ENCODE measurements around the gene EIF3I.
A peak's percentile ranks its signal among the peaks of the same experiment; 100 is the strongest.

The EIF3I gene

DNA sequence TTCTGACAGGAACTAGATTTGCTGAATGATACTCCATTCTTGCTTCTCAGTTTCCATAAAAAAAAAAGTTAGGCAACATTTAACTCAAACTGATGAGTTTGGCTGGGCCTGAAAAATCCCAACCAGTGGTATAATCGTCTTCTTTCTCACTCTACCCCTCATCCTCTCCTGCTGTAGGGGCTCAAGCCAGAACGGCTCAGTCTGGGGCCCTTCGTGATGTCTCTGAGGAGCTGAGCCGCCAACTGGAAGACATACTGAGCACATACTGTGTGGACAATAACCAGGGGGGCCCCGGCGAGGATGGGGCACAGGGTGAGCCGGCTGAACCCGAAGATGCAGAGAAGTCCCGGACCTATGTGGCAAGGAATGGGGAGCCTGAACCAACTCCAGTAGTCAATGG lies 41.1 kb upstream of the EIF3I start:
- Histone ChIP-seq H3K27me3 (ENCODE audit: insufficient read depth, low read length) (no peaks in the 10 kb centered on the region), H4K20me1 (ENCODE audit: insufficient read depth, low read length) (no peaks in the 10 kb centered on the region), H3K9ac (ENCODE audit: low read length) (peak overlapping the region; percentile 87), H2AFZ (ENCODE audit: low read length) (no peak overlapping the region), H3K4me3 (ENCODE audit: low read depth, low read length, poor library complexity, severe bottlenecking) (peak overlapping the region; percentile 79), H3K4me1 (ENCODE audit: insufficient read depth, low read length, severe bottlenecking) (peaks cover 25% of the 10 kb centered on the region), H3K9me2 (ENCODE audit: low read depth, low read length) (no peaks in the 10 kb centered on the region), H3K27ac (ENCODE audit: low read depth, low read length, poor library complexity, severe bottlenecking) (peak overlapping the region; percentile 68), H3K4me2 (ENCODE audit: low read length) (peak overlapping the region; percentile 73), H3K79me2 (ENCODE audit: insufficient read depth, low read length) (peaks cover 22% of the 10 kb centered on the region), H3F3A (ENCODE audit: insufficient read depth, low read length) (no peaks in the 10 kb centered on the region), H3K9me3 (ENCODE audit: low read length) (no peaks in the 10 kb centered on the region), H3K36me3 (ENCODE audit: insufficient read depth, low read length) (peaks cover 45% of the 10 kb centered on the region)
- no peak for TF ChIP-seq CTCF (IDR thresholded peaks at IDR 0.05; ENCODE audit: low read length)
- no peak for TF ChIP-seq EZH2 (IDR thresholded peaks at IDR 0.05; ENCODE audit: borderline replicate concordance, low read length)

- Histone ChIP-seq H3K79me2 (ENCODE audit: insufficient read depth, low read length) (peaks cover 22% of the 10 kb centered on the region), H3K36me3 (ENCODE audit: insufficient read depth, low read length) (peaks cover 50% of the 10 kb centered on the region), H3K4me2 (ENCODE audit: low read length) (peak overlapping the region; percentile 73), H3K4me3 (ENCODE audit: low read depth, low read length, poor library complexity, severe bottlenecking) (peak overlapping the region; percentile 79), H3K9ac (ENCODE audit: low read length) (peak overlapping the region; percentile 87; the same call in 1 of the 2 replicates), H3K4me1 (ENCODE audit: insufficient read depth, low read length, severe bottlenecking) (peaks cover 25% of the 10 kb centered on the region), H4K20me1 (ENCODE audit: insufficient read depth, low read length) (no peaks in the 10 kb centered on the region), H3F3A (ENCODE audit: insufficient read depth, low read length) (no peaks in the 10 kb centered on the region), H3K27ac (ENCODE audit: low read depth, low read length, poor library complexity, severe bottlenecking) (peak overlapping the region; percentile 68), H3K9me3 (ENCODE audit: low read length) (no peaks in the 10 kb centered on the region), H2AFZ (ENCODE audit: low read length) (no peak overlapping the region), H3K27me3 (ENCODE audit: insufficient read depth, low read length) (no peaks in the 10 kb centered on the region), H3K9me2 (ENCODE audit: low read depth, low read length) (no peaks in the 10 kb centered on the region)
- TF ChIP-seq EZH2 (IDR thresholded peaks at IDR 0.05; ENCODE audit: borderline replicate concordance, low read length) (no peak), CTCF (IDR thresholded peaks at IDR 0.05; ENCODE audit: low read length) (no peak)
Measured at GRCh38 chr1:32181563-32181962, 40.6 kb upstream of the EIF3I start.

GRCh38 chr1:32182060-32182459 lies 40.1 kb upstream of the EIF3I start:
- peaks cover 55% of the 10 kb centered on the region for H3K36me3 ChIP-seq (ENCODE audit: insufficient read depth, low read length)

More at GRCh38 chr1:32182060-32182459, 40.1 kb upstream of the EIF3I start:
- Histone ChIP-seq H3K4me3 (ENCODE audit: low read depth, low read length, poor library complexity, severe bottlenecking) (no peak overlapping the region), H3K4me1 (ENCODE audit: insufficient read depth, low read length, severe bottlenecking) (peaks cover 25% of the 10 kb centered on the region), H2AFZ (ENCODE audit: low read length) (no peak overlapping the region), H3K79me2 (ENCODE audit: insufficient read depth, low read length) (peaks cover 22% of the 10 kb centered on the region), H3K27ac (ENCODE audit: low read depth, low read length, poor library complexity, severe bottlenecking) (no peak overlapping the region), H3K9me3 (ENCODE audit: low read length) (no peaks in the 10 kb centered on the region), H4K20me1 (ENCODE audit: insufficient read depth, low read length) (no peaks in the 10 kb centered on the region), H3F3A (ENCODE audit: insufficient read depth, low read length) (no peaks in the 10 kb centered on the region), H3K9ac (ENCODE audit: low read length) (no peak overlapping the region), H3K9me2 (ENCODE audit: low read depth, low read length) (no peaks in the 10 kb centered on the region), H3K27me3 (ENCODE audit: insufficient read depth, low read length) (no peaks in the 10 kb centered on the region), H3K4me2 (ENCODE audit: low read length) (0 out of 2 replicates have a peak overlapping the region, but pooled peaks have one; percentile 73)
- TF ChIP-seq CTCF (IDR thresholded peaks at IDR 0.05; ENCODE audit: low read length) = no peak
- TF ChIP-seq EZH2 (IDR thresholded peaks at IDR 0.05; ENCODE audit: borderline replicate concordance, low read length) = no peak

All from OCI-LY1 (cell line).